ENCODE data around the gene AIG1. TPM values are rescaled to one million over a fixed set of nuclear protein-coding genes. Genes with fewer than 3 reads are reported as not detected.
A peak's percentile ranks its signal among the peaks of the same experiment; 100 is the strongest.

The AIG1 gene
- total RNA-seq, 2 experiments from 2014 or later: 7.4 to 8.4 TPM

DNA sequence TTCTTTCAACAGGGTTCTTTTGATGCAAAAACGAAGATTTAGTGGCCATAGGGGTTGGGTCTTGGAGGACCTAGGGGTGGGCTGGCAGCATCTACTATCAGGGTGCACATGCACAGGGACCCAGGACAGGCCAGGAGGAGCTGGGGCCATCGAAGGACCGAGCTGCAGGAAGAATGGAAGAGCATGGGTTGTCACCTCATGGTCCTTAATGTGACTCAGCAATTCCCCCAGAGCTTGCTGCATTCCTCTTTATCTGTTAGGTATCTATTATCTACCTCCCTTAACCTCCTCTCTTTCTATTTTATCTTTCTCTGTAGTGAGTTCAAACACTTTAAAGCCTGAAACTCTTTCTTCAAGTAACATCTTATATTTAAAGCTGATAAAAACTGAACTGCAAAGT is 167.0 kb downstream of the AIG1 start:
- TF ChIP-seq, protein P1, sequence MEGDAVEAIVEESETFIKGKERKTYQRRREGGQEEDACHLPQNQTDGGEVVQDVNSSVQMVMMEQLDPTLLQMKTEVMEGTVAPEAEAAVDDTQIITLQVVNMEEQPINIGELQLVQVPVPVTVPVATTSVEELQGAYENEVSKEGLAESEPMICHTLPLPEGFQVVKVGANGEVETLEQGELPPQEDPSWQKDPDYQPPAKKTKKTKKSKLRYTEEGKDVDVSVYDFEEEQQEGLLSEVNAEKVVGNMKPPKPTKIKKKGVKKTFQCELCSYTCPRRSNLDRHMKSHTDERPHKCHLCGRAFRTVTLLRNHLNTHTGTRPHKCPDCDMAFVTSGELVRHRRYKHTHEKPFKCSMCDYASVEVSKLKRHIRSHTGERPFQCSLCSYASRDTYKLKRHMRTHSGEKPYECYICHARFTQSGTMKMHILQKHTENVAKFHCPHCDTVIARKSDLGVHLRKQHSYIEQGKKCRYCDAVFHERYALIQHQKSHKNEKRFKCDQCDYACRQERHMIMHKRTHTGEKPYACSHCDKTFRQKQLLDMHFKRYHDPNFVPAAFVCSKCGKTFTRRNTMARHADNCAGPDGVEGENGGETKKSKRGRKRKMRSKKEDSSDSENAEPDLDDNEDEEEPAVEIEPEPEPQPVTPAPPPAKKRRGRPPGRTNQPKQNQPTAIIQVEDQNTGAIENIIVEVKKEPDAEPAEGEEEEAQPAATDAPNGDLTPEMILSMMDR (IDR thresholded peaks at IDR 0.05): no peak
- ChIA-PET CTCF (no interaction called here), POLR2A (no interaction called here)
- Mint-ChIP-seq H3K9me3 (no peaks in the 10 kb centered on the region), H3K36me3 (ENCODE audit: low read depth) (no peaks in the 10 kb centered on the region), H3K27me3 (no peaks in the 10 kb centered on the region), H3K4me1 (ENCODE audit: low read depth) (no peaks in the 10 kb centered on the region), H3K4me3 (no peak overlapping the region), H3K27ac (no peak overlapping the region)
- Histone ChIP-seq H3K4me3 (ENCODE audit: low read length) (no peak overlapping the region), H3K9me3 (ENCODE audit: control insufficient read depth in 1 of 2, insufficient read depth in 1 of 2, low read length in 2 of 2) (no peaks in the 10 kb centered on the region), H3K36me3 (ENCODE audit: insufficient read depth, low read length) (no peaks in the 10 kb centered on the region), H3K27ac (ENCODE audit: low read depth in 1 of 2, low read length in 2 of 2) (no peak overlapping the region), H3K27me3 (ENCODE audit: control insufficient read depth in 1 of 2, insufficient read depth in 2 of 2, low read length in 2 of 2) (no peaks in the 10 kb centered on the region), H3K4me1 (ENCODE audit: insufficient read depth, low read length) (no peaks in the 10 kb centered on the region)
- intact Hi-C loops (cut with DNase I, micrococcal nuclease): no loop called here
- DNase-seq: no peak
- ATAC-seq (ENCODE audit: poor library complexity): no peak

GRCh38 chr6:143229400-143229799 is 168.7 kb downstream of the AIG1 start:
- Mint-ChIP-seq H3K9me3 (no peaks in the 10 kb centered on the region), H3K36me3 (ENCODE audit: low read depth) (no peaks in the 10 kb centered on the region), H3K27me3 (no peaks in the 10 kb centered on the region), H3K4me3 (no peak overlapping the region), H3K27ac (no peak overlapping the region), H3K4me1 (ENCODE audit: low read depth) (no peaks in the 10 kb centered on the region)
- Histone ChIP-seq H3K4me3 (ENCODE audit: low read length) (no peak overlapping the region), H3K4me1 (ENCODE audit: insufficient read depth, low read length) (no peaks in the 10 kb centered on the region), H3K27me3 (ENCODE audit: control insufficient read depth in 1 of 2, insufficient read depth in 2 of 2, low read length in 2 of 2) (no peaks in the 10 kb centered on the region), H3K9me3 (ENCODE audit: control insufficient read depth in 1 of 2, insufficient read depth in 1 of 2, low read length in 2 of 2) (no peaks in the 10 kb centered on the region), H3K36me3 (ENCODE audit: insufficient read depth, low read length) (no peaks in the 10 kb centered on the region), H3K27ac (ENCODE audit: low read depth in 1 of 2, low read length in 2 of 2) (no peak overlapping the region)
- DNase-seq: no peak
- ChIA-PET POLR2A (no interaction called here), CTCF (interaction anchor here (0.7 to 0.8 kb wide), 2 partner anchors 45 to 1137 kb away, joined by 4 read pairs; no protein-coding TSS in a partner anchor)
- intact Hi-C loops (cut with DNase I, micrococcal nuclease): no loop called here
- TF ChIP-seq, protein P1 (IDR thresholded peaks at IDR 0.05): no peak
- ATAC-seq (ENCODE audit: poor library complexity): no peak

- DNase-seq (peak in 5 of 14 experiments; percentile 1 to 28 (median 6)), ATAC-seq (ENCODE audit: poor library complexity) (no peak)
- Histone ChIP-seq H3K4me1 (ENCODE audit: insufficient read depth, low read length) (no peaks in the 10 kb centered on the region), H3K27ac (ENCODE audit: low read depth in 1 of 2, low read length in 2 of 2) (no peak overlapping the region), H3K9me3 (ENCODE audit: control insufficient read depth in 1 of 2, insufficient read depth in 1 of 2, low read length in 2 of 2) (no peaks in the 10 kb centered on the region), H3K36me3 (ENCODE audit: insufficient read depth, low read length) (no peaks in the 10 kb centered on the region), H3K27me3 (ENCODE audit: control insufficient read depth in 1 of 2, insufficient read depth in 2 of 2, low read length in 2 of 2) (no peaks in the 10 kb centered on the region), H3K4me3 (ENCODE audit: low read length) (no peak overlapping the region)
- intact Hi-C loops (cut with DNase I, micrococcal nuclease): no loop called here
- TF ChIP-seq, protein P1 (IDR thresholded peaks at IDR 0.05): no peak
- Mint-ChIP-seq H3K27ac (no peak overlapping the region), H3K4me1 (ENCODE audit: low read depth) (no peaks in the 10 kb centered on the region), H3K4me3 (no peak overlapping the region), H3K36me3 (ENCODE audit: low read depth) (no peaks in the 10 kb centered on the region), H3K9me3 (peaks cover 1% of the 10 kb centered on the region), H3K27me3 (no peaks in the 10 kb centered on the region)
- POLR2A ChIA-PET: no interaction called here
- CTCF ChIA-PET: no interaction called here
Measured at GRCh38 chr6:143232849-143233248, 172.2 kb downstream of the AIG1 start.
